Measurements from ENCODE around the gene ZBTB6. TPM values are rescaled to one million over a fixed set of nuclear protein-coding genes. Genes with fewer than 3 reads are reported as not detected.
A peak's percentile ranks its signal among the peaks of the same experiment; 100 is the strongest.

Gene ZBTB6
- total and polyA plus RNA-seq, 9 of the 15 experiments (the other 6 are each of a cell fraction or from before 2014, with no cell fraction given) = 1.4 to 7.2 (median 5.3) TPM

- TF ChIP-seq, protein P1, sequence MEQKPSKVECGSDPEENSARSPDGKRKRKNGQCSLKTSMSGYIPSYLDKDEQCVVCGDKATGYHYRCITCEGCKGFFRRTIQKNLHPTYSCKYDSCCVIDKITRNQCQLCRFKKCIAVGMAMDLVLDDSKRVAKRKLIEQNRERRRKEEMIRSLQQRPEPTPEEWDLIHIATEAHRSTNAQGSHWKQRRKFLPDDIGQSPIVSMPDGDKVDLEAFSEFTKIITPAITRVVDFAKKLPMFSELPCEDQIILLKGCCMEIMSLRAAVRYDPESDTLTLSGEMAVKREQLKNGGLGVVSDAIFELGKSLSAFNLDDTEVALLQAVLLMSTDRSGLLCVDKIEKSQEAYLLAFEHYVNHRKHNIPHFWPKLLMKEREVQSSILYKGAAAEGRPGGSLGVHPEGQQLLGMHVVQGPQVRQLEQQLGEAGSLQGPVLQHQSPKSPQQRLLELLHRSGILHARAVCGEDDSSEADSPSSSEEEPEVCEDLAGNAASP (IDR thresholded peaks at IDR 0.05) = no peak
- TF ChIP-seq, protein P2, sequence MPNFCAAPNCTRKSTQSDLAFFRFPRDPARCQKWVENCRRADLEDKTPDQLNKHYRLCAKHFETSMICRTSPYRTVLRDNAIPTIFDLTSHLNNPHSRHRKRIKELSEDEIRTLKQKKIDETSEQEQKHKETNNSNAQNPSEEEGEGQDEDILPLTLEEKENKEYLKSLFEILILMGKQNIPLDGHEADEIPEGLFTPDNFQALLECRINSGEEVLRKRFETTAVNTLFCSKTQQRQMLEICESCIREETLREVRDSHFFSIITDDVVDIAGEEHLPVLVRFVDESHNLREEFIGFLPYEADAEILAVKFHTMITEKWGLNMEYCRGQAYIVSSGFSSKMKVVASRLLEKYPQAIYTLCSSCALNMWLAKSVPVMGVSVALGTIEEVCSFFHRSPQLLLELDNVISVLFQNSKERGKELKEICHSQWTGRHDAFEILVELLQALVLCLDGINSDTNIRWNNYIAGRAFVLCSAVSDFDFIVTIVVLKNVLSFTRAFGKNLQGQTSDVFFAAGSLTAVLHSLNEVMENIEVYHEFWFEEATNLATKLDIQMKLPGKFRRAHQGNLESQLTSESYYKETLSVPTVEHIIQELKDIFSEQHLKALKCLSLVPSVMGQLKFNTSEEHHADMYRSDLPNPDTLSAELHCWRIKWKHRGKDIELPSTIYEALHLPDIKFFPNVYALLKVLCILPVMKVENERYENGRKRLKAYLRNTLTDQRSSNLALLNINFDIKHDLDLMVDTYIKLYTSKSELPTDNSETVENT (CRISPR knock-in tag; IDR thresholded peaks at IDR 0.05) = peak; percentile 22; the same call in 1 of the 2 replicates
- TF ChIP-seq TAF7 (tag; IDR thresholded peaks at IDR 0.05) (peak; percentile 45; the same call in 1 of the 2 replicates), ZHX1 (conservative IDR thresholded peaks at IDR 0.05; ENCODE audit: low read length) (no peak), CBX3 (IDR thresholded peaks at IDR 0.05; ENCODE audit: borderline replicate concordance in 1 of 2, low read length in 2 of 2) (no peak), CHCHD3 (CRISPR knock-in tag; IDR thresholded peaks at IDR 0.05) (no peak), ZKSCAN3 (CRISPR knock-in tag; IDR thresholded peaks at IDR 0.05) (no peak), ZNF449 (CRISPR knock-in tag; IDR thresholded peaks at IDR 0.05) (no peak), RNF2 (IDR thresholded peaks at IDR 0.05) (0 out of 2 replicates have a peak, but pooled peaks have one; percentile 27), DMBX1 (CRISPR knock-in tag; IDR thresholded peaks at IDR 0.05; ENCODE audit: borderline replicate concordance) (no peak; the same call in 1 of the 2 replicates), NR2C2 (CRISPR knock-in tag; IDR thresholded peaks at IDR 0.05) (no peak), NR2C2 (tag; IDR thresholded peaks at IDR 0.05) (0 out of 2 replicates have a peak, but pooled peaks have one; percentile 17), CC2D1A (IDR thresholded peaks at IDR 0.05) (no peak), ZC3H4 (CRISPR knock-in tag; IDR thresholded peaks at IDR 0.05; ENCODE audit: borderline replicate concordance) (no peak), PCBP1 (IDR thresholded peaks at IDR 0.05; ENCODE audit: low read depth, low read length, poor library complexity, severe bottlenecking) (peak; percentile 82), CCAR2 (IDR thresholded peaks at IDR 0.05; ENCODE audit: low read depth, low read length) (no peak), ELF2 (CRISPR knock-in tag; IDR thresholded peaks at IDR 0.05) (no peak), POLR2A (conservative IDR thresholded peaks at IDR 0.05) (peak; percentile 79), ZNF232 (CRISPR knock-in tag; IDR thresholded peaks at IDR 0.05) (no peak)
- TF ChIP-seq, protein P3, sequence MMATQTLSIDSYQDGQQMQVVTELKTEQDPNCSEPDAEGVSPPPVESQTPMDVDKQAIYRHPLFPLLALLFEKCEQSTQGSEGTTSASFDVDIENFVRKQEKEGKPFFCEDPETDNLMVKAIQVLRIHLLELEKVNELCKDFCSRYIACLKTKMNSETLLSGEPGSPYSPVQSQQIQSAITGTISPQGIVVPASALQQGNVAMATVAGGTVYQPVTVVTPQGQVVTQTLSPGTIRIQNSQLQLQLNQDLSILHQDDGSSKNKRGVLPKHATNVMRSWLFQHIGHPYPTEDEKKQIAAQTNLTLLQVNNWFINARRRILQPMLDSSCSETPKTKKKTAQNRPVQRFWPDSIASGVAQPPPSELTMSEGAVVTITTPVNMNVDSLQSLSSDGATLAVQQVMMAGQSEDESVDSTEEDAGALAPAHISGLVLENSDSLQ (IDR thresholded peaks at IDR 0.05) = peak; percentile 61
These were observed 27.8 kb upstream of the ZBTB6 start, which contains the start of gene RABGAP1 (continued) for GRCh38 chr9:122940749-122941581.
